Measurements from ENCODE around the gene CAMKK1. TPM values are rescaled to one million over a fixed set of nuclear protein-coding genes. Genes with fewer than 3 reads are reported as not detected.

The CAMKK1 gene
- total RNA-seq, 1 experiment from 2014 or later: 9.6 TPM

- CTCF ChIA-PET: interaction anchor here (1.0 to 5.3 kb wide), 6 partner anchors 10 to 94 kb away, joined by 3 to 58 read pairs (median 6); partner anchors contain the start of gene NCBP3
- Mint-ChIP-seq H3K27ac (no peak overlapping the region), H3K4me1 (no peaks in the 10 kb centered on the region), H3K36me3 (peaks cover 51% of the 10 kb centered on the region), H3K4me3 (no peak overlapping the region), H3K27me3 (ENCODE audit: low read depth) (no peaks in the 10 kb centered on the region), H3K9me3 (no peaks in the 10 kb centered on the region)
- no peak for ATAC-seq
- POLR2A ChIA-PET: no interaction called here
- DNase-seq (ENCODE audit: low spot score): no peak
- TF ChIP-seq STAT6 (CRISPR knock-in tag; conservative IDR thresholded peaks at IDR 0.05; ENCODE audit: low read depth) (no peak), ZBTB21 (CRISPR knock-in tag; IDR thresholded peaks at IDR 0.05; ENCODE audit: borderline replicate concordance) (no peak), SP1 (CRISPR knock-in tag; conservative IDR thresholded peaks at IDR 0.05) (no peak), ZNF425 (CRISPR knock-in tag; conservative IDR thresholded peaks at IDR 0.05) (no peak), MYBL2 (CRISPR knock-in tag; IDR thresholded peaks at IDR 0.05) (no peak), ELF4 (CRISPR knock-in tag; IDR thresholded peaks at IDR 0.05; ENCODE audit: low read depth) (no peak), CREM (CRISPR knock-in tag; IDR thresholded peaks at IDR 0.05) (no peak), ESRRA (CRISPR knock-in tag; IDR thresholded peaks at IDR 0.05; ENCODE audit: borderline replicate concordance) (no peak), ZNF671 (CRISPR knock-in tag; IDR thresholded peaks at IDR 0.05) (no peak)
Observed at GRCh38 chr17:3828151-3828851, 64.6 kb downstream of the CAMKK1 start.

- Mint-ChIP-seq H3K9me3 (no peaks in the 10 kb centered on the region), H3K4me3 (no peak overlapping the region), H3K27ac (no peak overlapping the region), H3K4me1 (no peaks in the 10 kb centered on the region), H3K36me3 (peaks cover 53% of the 10 kb centered on the region), H3K27me3 (ENCODE audit: low read depth) (no peaks in the 10 kb centered on the region)
- ChIA-PET POLR2A (no interaction called here), CTCF (interaction anchor here (0.5 to 5.3 kb wide), 12 partner anchors 10 to 104 kb away, joined by 3 to 58 read pairs (median 4); partner anchors contain the start of genes HASPIN and NCBP3)
- TF ChIP-seq E2F4 (CRISPR knock-in tag; IDR thresholded peaks at IDR 0.05; ENCODE audit: borderline replicate concordance, low read depth) (no peak), TP53 (CRISPR knock-in tag; IDR thresholded peaks at IDR 0.05) (no peak), ELF4 (CRISPR knock-in tag; IDR thresholded peaks at IDR 0.05; ENCODE audit: low read depth) (no peak), ESRRA (CRISPR knock-in tag; IDR thresholded peaks at IDR 0.05; ENCODE audit: borderline replicate concordance) (no peak), ATF6 (CRISPR knock-in tag; IDR thresholded peaks at IDR 0.05) (no peak), ATF3 (CRISPR knock-in tag; conservative IDR thresholded peaks at IDR 0.05) (no peak), HMGXB4 (CRISPR knock-in tag; IDR thresholded peaks at IDR 0.05) (no peak), CTCF (IDR thresholded peaks at IDR 0.05) (peak; percentile 54)
- DNase-seq (ENCODE audit: low spot score) (peak; percentile 79), ATAC-seq (peak; percentile 53)
Observed at GRCh38 chr17:3827124-3827773, 65.6 kb downstream of the CAMKK1 start.
